ENCODE results near the gene LPAR6. TPM values are rescaled to one million over a fixed set of nuclear protein-coding genes. Genes with fewer than 3 reads are reported as not detected.

The LPAR6 gene
- total RNA-seq, 1 experiment from 2014 or later, result 3.9 TPM

DNA sequence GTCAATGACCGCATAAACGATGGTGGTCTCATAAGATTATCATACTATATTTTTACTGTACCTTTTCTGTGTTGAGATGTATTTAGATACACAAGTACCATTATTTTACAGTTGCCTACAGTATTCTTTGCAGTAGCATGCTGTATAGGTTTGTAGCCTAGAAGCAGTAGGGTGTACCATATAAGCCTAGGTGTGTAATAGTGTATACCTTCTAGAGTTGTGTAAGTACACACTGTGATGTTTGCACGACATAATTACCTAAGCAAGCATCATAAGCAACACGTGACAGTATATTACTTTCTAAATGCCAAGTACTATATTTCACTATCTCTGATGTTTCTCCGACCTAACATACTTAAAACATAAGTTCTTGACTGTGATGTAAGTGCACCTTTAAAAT lies 2.7 kb downstream of the LPAR6 start (continued):
- TF ChIP-seq ARID4B (CRISPR knock-in tag; IDR thresholded peaks at IDR 0.05; ENCODE audit: borderline replicate concordance), result no peak
- TF ChIP-seq ZNF396 (CRISPR knock-in tag; IDR thresholded peaks at IDR 0.05; ENCODE audit: borderline replicate concordance), result no peak
- no peak for TF ChIP-seq E2F5 (CRISPR knock-in tag; IDR thresholded peaks at IDR 0.05)
- TF ChIP-seq ATF1 (CRISPR knock-in tag; IDR thresholded peaks at IDR 0.05), result no peak
- TF ChIP-seq, protein P1, sequence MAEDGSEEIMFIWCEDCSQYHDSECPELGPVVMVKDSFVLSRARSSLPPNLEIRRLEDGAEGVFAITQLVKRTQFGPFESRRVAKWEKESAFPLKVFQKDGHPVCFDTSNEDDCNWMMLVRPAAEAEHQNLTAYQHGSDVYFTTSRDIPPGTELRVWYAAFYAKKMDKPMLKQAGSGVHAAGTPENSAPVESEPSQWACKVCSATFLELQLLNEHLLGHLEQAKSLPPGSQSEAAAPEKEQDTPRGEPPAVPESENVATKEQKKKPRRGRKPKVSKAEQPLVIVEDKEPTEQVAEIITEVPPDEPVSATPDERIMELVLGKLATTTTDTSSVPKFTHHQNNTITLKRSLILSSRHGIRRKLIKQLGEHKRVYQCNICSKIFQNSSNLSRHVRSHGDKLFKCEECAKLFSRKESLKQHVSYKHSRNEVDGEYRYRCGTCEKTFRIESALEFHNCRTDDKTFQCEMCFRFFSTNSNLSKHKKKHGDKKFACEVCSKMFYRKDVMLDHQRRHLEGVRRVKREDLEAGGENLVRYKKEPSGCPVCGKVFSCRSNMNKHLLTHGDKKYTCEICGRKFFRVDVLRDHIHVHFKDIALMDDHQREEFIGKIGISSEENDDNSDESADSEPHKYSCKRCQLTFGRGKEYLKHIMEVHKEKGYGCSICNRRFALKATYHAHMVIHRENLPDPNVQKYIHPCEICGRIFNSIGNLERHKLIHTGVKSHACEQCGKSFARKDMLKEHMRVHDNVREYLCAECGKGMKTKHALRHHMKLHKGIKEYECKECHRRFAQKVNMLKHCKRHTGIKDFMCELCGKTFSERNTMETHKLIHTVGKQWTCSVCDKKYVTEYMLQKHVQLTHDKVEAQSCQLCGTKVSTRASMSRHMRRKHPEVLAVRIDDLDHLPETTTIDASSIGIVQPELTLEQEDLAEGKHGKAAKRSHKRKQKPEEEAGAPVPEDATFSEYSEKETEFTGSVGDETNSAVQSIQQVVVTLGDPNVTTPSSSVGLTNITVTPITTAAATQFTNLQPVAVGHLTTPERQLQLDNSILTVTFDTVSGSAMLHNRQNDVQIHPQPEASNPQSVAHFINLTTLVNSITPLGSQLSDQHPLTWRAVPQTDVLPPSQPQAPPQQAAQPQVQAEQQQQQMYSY (CRISPR knock-in tag; IDR thresholded peaks at IDR 0.05), result no peak
- no peak for TF ChIP-seq ZNF423 (CRISPR knock-in tag; IDR thresholded peaks at IDR 0.05)
- no peak for TF ChIP-seq CBFB (CRISPR knock-in tag; IDR thresholded peaks at IDR 0.05; ENCODE audit: low read depth)
- TF ChIP-seq, protein P2, sequence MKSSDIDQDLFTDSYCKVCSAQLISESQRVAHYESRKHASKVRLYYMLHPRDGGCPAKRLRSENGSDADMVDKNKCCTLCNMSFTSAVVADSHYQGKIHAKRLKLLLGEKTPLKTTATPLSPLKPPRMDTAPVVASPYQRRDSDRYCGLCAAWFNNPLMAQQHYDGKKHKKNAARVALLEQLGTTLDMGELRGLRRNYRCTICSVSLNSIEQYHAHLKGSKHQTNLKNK (CRISPR knock-in tag; IDR thresholded peaks at IDR 0.05), result no peak
- TF ChIP-seq RORB (CRISPR knock-in tag; IDR thresholded peaks at IDR 0.05), result no peak
- no peak for TF ChIP-seq JUN (CRISPR knock-in tag; IDR thresholded peaks at IDR 0.05)
- TF ChIP-seq ERG (CRISPR knock-in tag; IDR thresholded peaks at IDR 0.05), result no peak
- no peak for TF ChIP-seq SMAD3 (CRISPR knock-in tag; IDR thresholded peaks at IDR 0.05; ENCODE audit: borderline replicate concordance)
- TF ChIP-seq TEAD4 (CRISPR knock-in tag; IDR thresholded peaks at IDR 0.05), result no peak
- TF ChIP-seq, protein P3, sequence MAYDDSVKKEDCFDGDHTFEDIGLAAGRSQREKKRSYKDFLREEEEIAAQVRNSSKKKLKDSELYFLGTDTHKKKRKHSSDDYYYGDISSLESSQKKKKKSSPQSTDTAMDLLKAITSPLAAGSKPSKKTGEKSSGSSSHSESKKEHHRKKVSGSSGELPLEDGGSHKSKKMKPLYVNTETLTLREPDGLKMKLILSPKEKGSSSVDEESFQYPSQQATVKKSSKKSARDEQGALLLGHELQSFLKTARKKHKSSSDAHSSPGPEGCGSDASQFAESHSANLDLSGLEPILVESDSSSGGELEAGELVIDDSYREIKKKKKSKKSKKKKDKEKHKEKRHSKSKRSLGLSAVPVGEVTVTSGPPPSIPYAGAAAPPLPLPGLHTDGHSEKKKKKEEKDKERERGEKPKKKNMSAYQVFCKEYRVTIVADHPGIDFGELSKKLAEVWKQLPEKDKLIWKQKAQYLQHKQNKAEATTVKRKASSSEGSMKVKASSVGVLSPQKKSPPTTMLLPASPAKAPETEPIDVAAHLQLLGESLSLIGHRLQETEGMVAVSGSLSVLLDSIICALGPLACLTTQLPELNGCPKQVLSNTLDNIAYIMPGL (CRISPR knock-in tag; IDR thresholded peaks at IDR 0.05), result no peak
- no peak for TF ChIP-seq NR1H2 (CRISPR knock-in tag; IDR thresholded peaks at IDR 0.05)

DNA sequence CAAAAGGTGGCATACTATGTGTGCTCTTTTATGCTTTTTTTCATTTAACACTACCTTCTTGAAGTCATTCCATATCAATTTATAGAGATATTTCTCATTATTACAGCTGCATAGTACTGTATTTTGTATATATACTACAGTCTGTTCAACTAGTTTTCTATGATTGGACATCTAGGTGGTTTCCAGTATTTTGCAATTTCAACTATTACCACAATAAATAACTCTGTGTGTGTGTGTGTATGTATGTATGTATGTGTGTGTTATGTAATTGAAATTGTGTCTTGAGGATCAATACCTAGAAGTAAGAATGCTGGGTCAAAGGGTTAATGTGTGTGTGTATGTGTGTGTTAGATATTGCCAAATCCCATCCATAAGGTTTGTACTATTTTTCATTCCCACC lies 7.0 kb downstream of the LPAR6 start:
- Mint-ChIP-seq H3K4me1 (peaks cover 7% of the 10 kb centered on the region), H3K36me3 (no peaks in the 10 kb centered on the region), H3K4me3 (no peak overlapping the region), H3K27ac (no peak overlapping the region), H3K27me3 (ENCODE audit: low read depth) (no peaks in the 10 kb centered on the region), H3K9me3 (no peaks in the 10 kb centered on the region)
- CTCF ChIA-PET, result no interaction called here
- ATAC-seq, result no peak
- no peak for DNase-seq (ENCODE audit: low spot score)
- POLR2A ChIA-PET, result no interaction called here
- TF ChIP-seq GRHL2 (CRISPR knock-in tag; IDR thresholded peaks at IDR 0.05; ENCODE audit: insufficient replicate concordance, severe bottlenecking) (no peak), KAT7 (CRISPR knock-in tag; IDR thresholded peaks at IDR 0.05; ENCODE audit: borderline replicate concordance) (no peak), OVOL2 (CRISPR knock-in tag; IDR thresholded peaks at IDR 0.05; ENCODE audit: borderline replicate concordance) (no peak), ZBTB21 (CRISPR knock-in tag; IDR thresholded peaks at IDR 0.05; ENCODE audit: borderline replicate concordance) (no peak), FOXJ3 (CRISPR knock-in tag; IDR thresholded peaks at IDR 0.05; ENCODE audit: borderline replicate concordance) (no peak), ATF3 (CRISPR knock-in tag; conservative IDR thresholded peaks at IDR 0.05) (no peak), RELA (CRISPR knock-in tag; IDR thresholded peaks at IDR 0.05; ENCODE audit: borderline replicate concordance) (no peak), SOX15 (CRISPR knock-in tag; IDR thresholded peaks at IDR 0.05) (no peak), MXD4 (CRISPR knock-in tag; IDR thresholded peaks at IDR 0.05; ENCODE audit: borderline replicate concordance) (no peak)

Measured in WTC11 (cell line).